GM10847 (cell line): ENCODE results near the gene SETD2.

Experiments used
- POLR2A ChIP-seq: IDR thresholded peaks from 2 replicates; pipeline ENCODE4 v1.6.1; 2011; ENCODE audit not compliant: insufficient read length; ENCODE audit errors: extremely low read depth

SETD2 gene, protein sequence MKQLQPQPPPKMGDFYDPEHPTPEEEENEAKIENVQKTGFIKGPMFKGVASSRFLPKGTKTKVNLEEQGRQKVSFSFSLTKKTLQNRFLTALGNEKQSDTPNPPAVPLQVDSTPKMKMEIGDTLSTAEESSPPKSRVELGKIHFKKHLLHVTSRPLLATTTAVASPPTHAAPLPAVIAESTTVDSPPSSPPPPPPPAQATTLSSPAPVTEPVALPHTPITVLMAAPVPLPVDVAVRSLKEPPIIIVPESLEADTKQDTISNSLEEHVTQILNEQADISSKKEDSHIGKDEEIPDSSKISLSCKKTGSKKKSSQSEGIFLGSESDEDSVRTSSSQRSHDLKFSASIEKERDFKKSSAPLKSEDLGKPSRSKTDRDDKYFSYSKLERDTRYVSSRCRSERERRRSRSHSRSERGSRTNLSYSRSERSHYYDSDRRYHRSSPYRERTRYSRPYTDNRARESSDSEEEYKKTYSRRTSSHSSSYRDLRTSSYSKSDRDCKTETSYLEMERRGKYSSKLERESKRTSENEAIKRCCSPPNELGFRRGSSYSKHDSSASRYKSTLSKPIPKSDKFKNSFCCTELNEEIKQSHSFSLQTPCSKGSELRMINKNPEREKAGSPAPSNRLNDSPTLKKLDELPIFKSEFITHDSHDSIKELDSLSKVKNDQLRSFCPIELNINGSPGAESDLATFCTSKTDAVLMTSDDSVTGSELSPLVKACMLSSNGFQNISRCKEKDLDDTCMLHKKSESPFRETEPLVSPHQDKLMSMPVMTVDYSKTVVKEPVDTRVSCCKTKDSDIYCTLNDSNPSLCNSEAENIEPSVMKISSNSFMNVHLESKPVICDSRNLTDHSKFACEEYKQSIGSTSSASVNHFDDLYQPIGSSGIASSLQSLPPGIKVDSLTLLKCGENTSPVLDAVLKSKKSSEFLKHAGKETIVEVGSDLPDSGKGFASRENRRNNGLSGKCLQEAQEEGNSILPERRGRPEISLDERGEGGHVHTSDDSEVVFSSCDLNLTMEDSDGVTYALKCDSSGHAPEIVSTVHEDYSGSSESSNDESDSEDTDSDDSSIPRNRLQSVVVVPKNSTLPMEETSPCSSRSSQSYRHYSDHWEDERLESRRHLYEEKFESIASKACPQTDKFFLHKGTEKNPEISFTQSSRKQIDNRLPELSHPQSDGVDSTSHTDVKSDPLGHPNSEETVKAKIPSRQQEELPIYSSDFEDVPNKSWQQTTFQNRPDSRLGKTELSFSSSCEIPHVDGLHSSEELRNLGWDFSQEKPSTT (N-terminal part only)

DNA sequence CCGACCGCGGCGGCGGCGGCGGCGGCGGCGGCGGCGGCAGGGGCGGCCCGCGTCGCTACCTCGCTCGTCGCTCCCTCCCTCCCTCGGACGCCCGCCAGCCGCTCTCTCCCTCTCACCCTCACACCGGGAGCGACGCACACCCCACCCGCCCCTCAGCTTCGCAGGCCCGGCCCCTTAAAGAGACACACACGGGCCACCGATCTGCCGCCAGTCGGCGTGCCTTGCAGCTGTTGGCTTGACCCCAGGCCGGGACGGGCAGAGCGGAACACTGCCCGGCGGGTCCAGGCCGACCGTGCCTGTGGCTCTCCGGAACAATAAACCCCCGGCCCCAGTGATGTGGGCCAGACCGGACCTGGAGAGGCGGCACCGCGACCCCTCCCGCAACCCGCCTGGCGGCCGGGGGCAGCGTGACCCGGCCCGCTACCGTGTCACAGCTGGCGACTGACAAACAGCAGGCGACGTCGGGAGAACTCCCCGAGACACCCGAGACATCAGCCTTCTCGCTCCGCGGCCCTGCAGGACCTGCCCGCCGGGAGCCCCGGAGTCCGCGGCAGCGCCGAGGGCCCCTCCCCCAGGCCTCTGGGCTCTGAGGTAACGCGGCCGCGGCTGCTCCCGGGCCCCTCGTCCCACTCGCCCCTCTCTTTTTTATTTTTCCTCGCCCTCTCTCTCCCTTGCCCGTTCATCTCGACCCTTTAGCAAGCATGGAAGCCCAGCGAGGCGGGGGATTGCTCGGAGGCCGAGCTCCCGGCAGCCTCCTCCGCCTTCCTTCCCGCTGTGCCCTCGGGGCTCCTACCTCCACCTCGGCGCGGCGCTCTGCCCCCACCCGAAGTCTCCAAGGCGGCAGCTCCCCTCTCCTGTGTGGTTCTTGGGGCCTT lies at the start of gene SETD2:
SETD2 (minus strand) TSS at position 107 of the 875 bp plus-strand sequence. CDS start 189 bp downstream, outside the sequence.
- peak; percentile 31 for TF ChIP-seq POLR2A

- no peak for TF ChIP-seq POLR2A
Measured at GRCh38 chr3:47210863-47211405, 47.0 kb upstream of the SETD2 start.

GRCh38 chr3:47204875-47205274 lies 41.0 kb upstream of the SETD2 start:
- no peak for TF ChIP-seq POLR2A

DNA sequence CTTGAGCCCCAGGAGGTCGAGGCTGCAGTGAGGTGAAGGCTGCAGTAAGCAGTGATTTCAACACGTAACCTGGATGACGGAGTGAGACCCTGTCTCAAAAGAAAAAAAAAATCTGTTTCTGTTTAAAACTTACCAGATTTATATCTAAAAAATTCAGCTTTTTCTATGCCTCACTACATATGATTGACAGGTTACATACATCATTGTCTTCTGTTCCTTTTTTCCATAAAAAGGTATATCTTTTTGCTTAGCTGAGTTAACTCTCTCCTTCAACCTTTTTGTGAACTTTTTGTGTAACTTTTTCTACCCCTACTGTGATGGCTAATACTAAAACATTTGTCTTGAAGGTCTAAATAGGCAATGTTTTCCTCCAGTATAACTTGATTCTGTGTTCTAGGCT lies 38.6 kb upstream of the SETD2 start:
- TF ChIP-seq POLR2A = no peak

- no peak for TF ChIP-seq POLR2A
Measured at GRCh38 chr3:47197287-47197686, 33.4 kb upstream of the SETD2 start.

DNA sequence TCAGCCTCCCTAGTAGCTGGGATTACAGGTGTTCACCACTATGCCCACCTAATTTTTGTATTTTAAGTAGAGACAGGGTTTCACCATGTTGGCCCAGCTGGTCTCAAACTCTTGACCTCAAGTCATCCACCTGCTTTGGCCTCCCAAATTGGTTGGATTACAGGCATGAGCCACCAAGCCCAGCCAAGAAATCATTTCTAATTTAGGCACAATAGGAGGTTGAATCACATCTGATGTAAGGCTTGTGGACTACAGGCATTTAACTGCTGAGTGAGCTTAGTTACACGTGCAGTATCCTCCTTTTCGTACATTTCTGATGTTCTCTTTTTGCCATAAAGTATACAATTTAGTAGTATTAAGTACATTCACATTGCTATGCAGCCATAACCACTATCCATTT lies 31.1 kb upstream of the SETD2 start:
- TF ChIP-seq POLR2A = no peak

GRCh38 chr3:47193871-47194859 lies 30.3 kb upstream of the SETD2 start:
- no peak for TF ChIP-seq POLR2A

DNA sequence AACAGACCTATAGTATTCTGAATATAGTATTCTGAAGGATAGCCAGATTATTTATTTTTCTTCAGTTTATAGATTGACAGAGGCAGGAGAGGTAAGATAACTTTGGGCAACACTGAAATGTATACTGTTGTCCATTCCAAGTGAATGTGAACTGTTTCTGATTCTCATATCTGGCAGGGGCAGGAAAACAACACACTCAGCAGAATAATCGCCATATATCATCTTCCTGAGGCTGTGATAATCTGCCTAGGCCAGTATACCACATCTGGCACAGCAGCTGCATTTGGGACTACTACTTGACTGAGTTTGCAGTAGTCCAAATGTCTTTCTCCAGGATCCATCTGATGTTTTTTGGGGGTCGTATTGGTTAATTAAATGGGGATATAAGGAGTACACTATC lies 22.4 kb upstream of the SETD2 start:
- TF ChIP-seq POLR2A = no peak

GRCh38 chr3:47176582-47176981 lies 12.7 kb upstream of the SETD2 start:
- no peak for TF ChIP-seq POLR2A

DNA sequence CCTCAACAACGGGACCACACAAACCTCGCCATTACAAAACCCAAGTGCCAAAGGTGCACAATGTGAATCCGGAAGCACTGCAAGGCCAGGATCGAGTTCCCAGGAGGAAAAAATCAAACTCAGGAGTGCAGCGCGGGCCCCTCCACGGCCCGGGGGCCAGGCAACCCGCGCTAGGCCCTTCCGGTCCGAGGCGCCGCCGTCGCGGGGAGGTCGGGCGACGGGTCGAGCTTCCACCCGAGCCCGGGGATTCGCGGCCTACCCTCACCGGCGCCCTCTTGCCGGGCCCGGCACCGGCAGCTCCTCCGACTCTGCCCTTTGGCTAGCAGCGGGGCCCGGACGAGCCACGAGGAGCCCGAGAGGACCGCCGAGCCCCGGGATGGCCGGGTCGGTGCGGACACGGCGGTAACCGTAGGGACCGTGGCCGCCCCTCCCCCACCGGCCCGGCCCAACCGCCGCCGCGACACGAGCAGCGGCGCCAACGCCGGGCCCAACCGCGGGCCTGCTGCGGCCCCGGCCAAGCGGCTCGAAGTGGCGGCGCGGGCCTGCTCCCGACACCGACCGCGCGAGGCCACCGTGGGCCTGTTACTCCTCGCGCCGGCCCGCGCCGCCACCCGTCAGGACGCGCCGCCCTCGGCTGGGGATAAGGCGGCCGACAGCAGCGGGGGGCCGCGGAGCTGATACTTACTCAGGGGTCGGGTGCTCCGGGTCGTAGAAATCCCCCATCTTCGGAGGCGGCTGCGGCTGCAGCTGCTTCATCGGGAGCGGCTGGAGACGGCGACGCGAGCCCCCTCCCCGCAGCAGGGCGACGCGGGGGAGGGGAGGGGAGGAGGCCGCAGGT lies 525 bp downstream of the SETD2 start:
- TF ChIP-seq POLR2A = no peak

DNA sequence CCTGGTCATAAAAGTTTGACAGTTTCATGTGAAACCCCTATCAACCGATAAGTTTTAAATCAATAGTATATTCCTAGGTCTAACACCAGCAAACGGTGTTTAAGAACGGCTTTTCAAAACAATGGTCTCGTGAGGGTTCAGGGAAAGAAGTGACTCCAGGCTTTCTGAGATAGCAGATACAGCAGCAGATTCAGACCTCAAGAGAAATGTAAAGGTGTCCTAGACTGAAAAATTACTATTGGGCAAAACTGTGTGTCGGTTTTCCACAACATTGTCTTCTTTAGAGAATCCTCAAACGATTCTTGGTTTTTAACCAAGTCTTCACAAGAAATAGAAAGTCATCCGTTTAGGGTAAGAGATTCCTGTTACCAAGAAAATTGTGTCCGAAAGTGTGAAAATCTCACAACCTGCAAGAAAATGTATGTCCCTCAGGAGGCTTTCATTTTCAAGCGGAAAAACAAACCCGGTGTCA lies 1.2 kb downstream of the SETD2 start:
- no peak for TF ChIP-seq POLR2A
